Measurements from ENCODE around the gene RUNDC3A.
"Not testable (repeated sequence)": the region's sequence is repeated elsewhere in the genome, so short reads cannot be mapped to it uniquely, and the experiment has no call there.

The RUNDC3A gene

DNA sequence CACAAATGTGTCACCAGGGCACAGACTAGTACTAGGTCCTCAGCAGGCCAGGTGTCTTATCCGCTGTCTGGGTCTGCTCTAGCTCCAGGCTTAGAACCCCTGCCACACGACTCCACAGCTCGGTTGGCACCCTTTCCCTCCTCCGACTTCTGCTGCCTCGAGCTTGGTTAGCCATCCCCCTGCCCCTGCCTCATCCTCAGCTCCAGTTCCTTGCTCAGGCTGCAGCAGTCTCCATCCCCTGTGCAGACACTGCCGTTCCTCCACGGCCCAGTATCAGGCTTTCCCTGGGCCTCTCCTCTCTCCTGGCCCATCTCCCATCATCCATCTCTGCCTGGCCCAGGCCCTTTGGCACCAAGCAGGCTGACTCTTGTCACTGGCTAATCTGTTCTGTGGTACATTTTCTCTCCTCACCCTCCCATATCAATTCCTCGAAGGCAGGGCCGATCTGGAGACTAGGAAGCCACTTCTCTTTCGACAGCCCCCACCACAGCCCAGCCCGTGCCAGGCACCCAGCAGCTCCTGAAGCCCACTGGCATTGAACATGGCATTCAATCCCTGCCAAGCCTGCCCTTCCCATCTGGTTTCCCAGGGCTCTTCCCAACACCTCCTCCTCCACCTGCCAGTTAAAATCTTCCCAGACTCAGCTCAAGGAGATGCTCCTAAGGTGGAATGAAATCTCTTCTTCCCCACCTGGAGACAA, 35.3 kb downstream of the RUNDC3A start:
- DNase-seq (ENCODE audit: low read depth in 3 of 3): no peak

DNA sequence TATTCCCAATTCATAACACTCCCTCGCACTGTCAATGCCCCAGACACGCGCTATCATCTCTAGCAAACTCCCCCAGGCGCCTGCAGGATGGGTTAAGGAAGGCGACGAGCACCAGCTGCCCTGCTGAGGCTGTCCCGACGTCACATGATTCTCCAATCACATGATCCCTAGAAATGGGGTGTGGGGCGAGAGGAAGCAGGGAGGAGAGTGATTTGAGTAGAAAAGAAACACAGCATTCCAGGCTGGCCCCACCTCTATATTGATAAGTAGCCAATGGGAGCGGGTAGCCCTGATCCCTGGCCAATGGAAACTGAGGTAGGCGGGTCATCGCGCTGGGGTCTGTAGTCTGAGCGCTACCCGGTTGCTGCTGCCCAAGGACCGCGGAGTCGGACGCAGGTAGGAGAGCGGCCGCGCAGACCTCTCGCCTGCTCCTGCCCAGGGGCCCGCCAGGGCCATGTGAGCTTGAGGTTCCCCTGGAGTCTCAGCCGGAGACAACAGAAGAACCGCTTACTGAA, 36.6 kb downstream of the RUNDC3A start, which contains the start of gene GRN:
GRN (plus strand) TSS at position 364 of the 515 bp plus-strand sequence. CDS start 3,863 bp downstream, outside the sequence.
- peak; percentile 73 to 85 (median 77) for DNase-seq (ENCODE audit: low read depth in 3 of 3)

DNA sequence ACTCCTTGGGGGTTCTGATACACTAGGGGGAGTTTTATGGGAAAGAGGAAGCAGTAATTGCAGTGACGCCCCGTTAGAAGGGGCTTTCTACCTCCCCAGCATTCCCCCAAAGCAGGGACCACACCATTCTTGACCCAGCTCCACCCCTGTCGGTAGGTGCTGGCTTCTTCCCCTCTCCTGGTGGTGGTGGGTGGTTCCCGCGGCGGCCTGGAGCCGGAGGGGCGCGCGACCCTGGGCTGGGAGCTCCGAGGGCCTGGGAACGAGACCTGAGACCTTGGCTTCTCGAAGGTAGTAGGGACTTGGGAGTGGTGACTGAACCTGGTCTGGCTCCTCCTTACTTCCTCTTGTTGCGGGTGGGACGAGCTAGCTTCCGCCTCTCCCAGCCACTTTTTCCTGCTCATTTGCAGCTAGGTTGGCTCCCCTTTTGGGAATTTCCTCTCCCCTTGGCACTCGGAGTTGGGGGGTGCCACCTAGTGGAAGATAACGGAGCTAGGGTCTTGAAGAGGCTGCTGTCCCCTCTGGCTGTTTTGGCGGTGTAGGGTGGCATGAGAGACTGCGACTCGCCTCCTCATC, 37.1 kb downstream of the RUNDC3A start:
- DNase-seq (ENCODE audit: low read depth in 3 of 3): no peak

DNA sequence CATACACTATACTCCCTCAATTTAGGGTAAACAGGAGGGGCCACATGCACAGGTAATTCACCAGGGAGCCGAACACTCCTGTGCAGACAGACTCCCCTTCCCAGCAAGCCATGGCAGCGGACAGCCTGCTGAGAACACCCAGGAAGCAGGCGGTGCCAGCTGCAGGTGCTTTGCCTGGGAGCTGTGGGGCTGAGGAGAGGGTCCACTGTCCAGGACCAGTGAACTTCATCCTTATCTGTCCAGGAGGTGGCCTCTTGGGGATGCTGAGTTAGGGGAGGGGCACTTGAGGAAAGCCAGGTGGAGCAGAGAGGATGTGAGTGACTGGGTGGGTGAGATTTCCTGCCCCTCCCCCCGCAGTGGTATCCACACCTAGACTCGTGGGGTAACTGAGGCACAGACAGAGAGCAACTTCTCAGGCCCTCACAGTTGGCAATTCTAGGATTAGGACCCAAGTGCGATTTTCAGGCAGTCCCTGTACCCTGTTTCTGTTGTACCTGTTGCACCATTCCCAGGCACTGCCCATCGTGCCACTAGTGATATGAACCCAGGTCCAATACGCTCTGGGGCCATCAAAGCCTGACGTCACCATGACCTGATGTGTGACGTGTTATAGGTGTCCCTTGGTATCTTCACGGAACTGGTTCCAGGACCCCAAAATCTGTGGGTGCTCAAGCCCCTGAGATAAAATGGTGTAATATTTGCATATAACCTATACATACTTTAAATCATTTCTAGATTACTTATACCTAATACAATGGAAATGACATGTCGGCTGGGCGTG, 37.9 kb downstream of the RUNDC3A start:
- no peak for DNase-seq (ENCODE audit: low read depth in 3 of 3)

DNA sequence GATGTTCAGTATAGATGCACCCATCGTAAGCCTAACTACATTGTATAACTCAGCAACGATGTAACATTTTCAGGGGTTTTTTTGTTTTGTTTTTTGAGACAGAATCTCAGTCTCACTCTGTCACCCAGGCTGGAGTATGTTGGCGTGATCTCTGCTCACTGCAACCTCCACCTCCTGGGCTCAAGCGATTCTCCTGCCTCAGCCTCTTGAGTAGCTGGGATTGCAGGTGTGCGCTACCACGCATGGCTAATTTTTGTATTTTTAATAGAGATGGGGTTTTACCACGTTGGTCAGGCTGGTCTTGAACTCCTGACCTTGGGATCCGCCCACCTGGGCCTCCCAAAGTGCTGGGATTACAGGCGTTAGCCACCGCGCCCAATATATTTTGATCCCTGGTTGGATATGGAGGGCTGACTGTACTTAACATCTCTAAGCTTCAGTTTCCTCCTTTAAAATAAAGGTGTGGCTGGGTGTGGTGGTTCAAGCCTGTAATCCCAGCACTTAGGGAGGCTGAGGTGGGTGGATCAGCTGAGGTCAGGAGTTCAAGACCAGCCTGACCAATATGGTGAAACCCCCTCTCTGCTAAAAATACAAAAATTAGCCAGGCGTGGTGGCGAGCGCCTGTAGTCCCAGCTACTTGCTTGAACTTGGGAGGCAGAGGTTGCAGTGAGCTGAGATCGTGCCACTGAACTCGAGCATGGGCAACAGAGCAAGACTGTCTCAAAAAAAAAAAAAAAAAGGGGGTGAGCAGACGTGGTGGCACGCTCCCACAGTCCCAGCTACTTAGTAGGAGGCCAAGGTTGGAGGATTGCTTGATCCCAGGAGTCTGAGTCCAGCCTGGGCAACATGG, 39.0 kb downstream of the RUNDC3A start:
- not testable (repeated sequence) for DNase-seq (ENCODE audit: low read depth in 3 of 3)

DNA sequence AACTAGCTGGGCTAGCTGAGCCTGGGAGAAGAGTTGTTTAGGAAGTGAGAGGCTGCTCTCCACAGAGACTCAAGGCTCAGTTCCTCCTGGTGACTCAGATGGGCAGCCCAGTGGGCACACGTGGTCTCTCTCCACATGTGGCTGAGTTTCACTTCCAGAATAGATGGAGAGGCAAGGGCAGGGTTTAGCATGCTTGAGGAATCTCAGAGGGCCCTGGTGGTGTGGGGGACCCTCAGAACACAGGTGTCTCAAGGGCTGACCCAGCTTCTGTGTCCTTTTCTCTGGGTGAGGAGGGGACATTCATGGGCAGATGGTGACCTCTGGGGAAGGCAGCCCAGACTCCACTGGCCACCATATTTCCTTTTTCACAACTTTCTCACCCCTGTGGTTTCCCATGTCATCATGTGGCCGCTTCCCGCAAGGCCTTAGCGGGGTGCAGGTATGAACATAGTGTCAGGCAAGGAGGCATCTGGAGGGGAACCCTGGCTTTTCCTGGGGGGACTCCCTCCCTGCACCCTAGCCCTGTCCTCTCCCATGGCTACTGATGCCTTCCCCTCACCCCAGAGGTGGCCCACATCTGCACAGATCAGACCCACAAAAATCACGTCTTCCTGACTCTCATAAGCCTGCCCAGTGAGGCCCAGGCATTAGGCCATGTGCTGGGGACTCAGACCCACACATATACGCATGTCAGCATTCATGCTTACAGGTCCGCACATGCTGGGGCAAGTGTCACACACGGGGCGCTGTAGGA, 40.0 kb downstream of the RUNDC3A start:
- DNase-seq (ENCODE audit: low read depth in 3 of 3): no peak

DNA sequence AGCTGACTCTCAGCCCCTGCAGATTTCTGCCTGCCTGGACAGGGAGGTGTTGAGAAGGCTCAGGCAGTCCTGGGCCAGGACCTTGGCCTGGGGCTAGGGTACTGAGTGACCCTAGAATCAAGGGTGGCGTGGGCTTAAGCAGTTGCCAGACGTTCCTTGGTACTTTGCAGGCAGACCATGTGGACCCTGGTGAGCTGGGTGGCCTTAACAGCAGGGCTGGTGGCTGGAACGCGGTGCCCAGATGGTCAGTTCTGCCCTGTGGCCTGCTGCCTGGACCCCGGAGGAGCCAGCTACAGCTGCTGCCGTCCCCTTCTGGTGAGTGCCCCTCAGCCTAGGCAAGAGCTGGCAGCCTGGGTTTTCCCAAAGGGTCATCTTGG, 40.6 kb downstream of the RUNDC3A start:
- no peak for DNase-seq (ENCODE audit: low read depth in 3 of 3)

DNA sequence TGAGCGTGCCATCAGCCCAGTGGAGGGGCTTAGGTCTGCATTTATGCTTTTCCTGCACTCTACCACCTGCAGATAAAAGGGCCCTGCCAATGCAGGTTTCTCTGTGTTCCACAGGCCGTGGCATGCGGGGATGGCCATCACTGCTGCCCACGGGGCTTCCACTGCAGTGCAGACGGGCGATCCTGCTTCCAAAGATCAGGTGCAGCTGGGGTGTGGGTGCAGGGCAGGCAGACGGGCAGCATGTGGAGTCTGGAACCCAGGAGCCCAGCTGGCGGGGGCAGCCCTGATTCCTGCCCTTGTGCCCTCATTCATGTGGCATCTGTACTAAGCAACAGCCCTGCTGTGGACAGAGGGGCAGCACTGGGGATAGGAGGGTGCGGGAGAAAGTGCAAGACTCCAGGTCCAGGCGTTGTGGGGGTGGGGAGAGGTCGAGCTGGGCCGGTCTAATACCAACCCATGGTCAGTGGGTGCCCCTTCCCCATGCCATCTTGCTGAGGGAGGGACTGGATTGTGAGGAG, 41.2 kb downstream of the RUNDC3A start:
- no peak for DNase-seq (ENCODE audit: low read depth in 3 of 3)

DNA sequence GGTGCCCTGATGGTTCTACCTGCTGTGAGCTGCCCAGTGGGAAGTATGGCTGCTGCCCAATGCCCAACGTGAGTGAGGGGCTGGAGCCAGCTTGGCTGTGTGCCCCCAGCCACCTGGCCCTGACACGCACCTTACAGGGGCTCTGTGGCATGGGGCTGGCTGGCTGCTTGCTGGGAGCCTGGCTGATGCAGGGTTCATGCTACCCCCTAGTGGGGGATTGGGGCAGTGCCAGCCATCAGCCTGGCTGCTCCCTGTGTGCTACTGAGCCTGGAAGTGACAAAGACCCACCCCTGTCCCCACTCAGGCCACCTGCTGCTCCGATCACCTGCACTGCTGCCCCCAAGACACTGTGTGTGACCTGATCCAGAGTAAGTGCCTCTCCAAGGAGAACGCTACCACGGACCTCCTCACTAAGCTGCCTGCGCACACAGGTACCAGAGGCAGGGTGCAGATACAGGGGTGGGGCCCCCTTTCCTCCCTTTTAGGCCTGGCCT, 42.4 kb downstream of the RUNDC3A start:
- peak; percentile 57 to 72 (median 58) for DNase-seq (ENCODE audit: low read depth in 3 of 3)

DNA sequence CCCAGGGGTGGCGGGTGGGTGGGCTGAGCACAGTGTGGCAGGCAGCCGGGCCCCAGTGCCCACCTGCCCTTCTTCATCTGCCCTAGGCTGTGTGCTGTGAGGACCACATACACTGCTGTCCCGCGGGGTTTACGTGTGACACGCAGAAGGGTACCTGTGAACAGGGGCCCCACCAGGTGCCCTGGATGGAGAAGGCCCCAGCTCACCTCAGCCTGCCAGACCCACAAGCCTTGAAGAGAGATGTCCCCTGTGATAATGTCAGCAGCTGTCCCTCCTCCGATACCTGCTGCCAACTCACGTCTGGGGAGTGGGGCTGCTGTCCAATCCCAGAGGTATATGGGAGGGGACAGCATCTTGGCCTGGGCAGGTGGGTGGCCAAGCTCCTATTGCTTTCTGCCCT, 43.1 kb downstream of the RUNDC3A start:
- no peak for DNase-seq (ENCODE audit: low read depth in 3 of 3)

DNA sequence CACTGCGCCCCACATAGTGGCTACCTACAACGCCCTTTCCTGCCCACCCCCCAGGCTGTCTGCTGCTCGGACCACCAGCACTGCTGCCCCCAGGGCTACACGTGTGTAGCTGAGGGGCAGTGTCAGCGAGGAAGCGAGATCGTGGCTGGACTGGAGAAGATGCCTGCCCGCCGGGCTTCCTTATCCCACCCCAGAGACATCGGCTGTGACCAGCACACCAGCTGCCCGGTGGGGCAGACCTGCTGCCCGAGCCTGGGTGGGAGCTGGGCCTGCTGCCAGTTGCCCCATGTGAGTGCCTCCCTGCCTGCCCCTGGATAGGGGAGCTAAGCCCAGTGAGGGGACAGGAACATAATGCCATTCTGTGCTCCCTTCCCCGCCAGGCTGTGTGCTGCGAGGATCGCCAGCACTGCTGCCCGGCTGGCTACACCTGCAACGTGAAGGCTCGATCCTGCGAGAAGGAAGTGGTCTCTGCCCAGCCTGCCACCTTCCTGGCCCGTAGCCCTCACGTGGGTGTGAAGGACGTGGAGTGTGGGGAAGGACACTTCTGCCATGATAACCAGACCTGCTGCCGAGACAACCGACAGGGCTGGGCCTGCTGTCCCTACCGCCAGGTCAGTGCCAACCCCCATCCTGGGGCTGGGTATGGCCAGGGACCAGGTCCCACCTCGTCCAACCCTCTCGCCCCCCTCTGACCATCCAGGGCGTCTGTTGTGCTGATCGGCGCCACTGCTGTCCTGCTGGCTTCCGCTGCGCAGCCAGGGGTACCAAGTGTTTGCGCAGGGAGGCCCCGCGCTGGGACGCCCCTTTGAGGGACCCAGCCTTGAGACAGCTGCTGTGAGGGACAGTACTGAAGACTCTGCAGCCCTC, 43.8 kb downstream of the RUNDC3A start:
- no peak for DNase-seq (ENCODE audit: low read depth in 3 of 3)

DNA sequence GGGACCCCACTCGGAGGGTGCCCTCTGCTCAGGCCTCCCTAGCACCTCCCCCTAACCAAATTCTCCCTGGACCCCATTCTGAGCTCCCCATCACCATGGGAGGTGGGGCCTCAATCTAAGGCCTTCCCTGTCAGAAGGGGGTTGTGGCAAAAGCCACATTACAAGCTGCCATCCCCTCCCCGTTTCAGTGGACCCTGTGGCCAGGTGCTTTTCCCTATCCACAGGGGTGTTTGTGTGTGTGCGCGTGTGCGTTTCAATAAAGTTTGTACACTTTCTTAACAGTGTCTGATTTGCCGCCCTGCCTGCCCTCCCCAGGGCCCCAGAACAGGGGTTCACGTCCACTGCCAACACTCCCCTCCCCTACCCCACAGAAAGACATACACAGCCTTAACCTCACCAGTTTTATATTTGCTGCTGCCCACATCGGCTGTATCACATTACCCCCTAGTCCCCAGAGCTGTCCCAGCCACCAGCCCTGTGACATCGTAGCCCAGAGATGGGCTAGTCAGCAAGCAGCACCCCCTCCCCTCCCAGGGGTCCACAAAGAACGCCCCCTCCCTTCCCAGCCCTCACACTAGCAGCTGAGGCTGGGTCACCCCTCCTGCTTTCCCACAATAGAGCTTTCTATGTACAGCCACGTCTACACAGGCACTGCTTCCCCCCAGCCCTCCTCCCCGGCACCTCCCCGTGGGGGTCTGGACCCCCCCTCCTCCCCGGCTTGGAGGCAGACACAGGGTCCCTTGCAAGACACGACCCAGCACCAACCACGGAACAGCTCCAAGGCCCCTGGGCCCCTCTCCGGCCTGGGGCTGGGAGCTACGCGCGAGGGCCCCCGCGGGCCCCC, 44.6 kb downstream of the RUNDC3A start:
- no peak for DNase-seq (ENCODE audit: low read depth in 3 of 3)

DNA sequence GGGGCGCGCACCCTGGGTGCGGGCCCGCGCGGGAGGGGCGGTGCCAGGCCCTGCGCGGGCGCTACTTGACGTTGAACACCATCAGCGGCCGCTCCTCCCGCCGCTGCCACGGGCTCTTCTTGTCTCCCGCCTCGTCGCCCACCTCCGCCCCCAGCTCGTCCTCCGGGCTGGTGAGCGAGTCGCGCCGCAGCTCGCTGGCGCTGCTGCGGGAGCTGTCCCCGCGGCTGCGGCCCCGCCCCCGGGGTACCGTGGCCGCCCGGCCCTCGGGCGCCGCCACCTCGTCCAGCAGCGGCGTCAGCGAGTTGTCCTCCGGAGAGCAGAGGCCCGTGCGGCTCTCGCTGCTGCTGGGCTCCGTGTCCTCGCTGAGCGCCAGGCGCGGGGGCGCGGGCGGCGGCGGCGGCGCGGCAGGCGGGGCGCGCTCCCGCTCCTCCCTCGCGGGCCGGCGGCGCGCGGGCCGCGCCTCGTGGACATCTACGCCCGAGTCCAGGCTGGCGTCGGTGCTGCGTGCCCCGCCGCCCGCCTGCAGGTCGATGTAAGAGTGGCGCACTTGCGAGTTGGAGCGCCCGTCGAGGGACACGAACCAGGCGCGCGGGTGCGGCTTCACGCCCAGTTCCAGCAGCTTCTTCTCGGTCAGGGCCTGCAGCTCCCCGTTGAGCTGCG, 45.4 kb downstream of the RUNDC3A start:
- DNase-seq (ENCODE audit: low read depth in 3 of 3): no peak

DNA sequence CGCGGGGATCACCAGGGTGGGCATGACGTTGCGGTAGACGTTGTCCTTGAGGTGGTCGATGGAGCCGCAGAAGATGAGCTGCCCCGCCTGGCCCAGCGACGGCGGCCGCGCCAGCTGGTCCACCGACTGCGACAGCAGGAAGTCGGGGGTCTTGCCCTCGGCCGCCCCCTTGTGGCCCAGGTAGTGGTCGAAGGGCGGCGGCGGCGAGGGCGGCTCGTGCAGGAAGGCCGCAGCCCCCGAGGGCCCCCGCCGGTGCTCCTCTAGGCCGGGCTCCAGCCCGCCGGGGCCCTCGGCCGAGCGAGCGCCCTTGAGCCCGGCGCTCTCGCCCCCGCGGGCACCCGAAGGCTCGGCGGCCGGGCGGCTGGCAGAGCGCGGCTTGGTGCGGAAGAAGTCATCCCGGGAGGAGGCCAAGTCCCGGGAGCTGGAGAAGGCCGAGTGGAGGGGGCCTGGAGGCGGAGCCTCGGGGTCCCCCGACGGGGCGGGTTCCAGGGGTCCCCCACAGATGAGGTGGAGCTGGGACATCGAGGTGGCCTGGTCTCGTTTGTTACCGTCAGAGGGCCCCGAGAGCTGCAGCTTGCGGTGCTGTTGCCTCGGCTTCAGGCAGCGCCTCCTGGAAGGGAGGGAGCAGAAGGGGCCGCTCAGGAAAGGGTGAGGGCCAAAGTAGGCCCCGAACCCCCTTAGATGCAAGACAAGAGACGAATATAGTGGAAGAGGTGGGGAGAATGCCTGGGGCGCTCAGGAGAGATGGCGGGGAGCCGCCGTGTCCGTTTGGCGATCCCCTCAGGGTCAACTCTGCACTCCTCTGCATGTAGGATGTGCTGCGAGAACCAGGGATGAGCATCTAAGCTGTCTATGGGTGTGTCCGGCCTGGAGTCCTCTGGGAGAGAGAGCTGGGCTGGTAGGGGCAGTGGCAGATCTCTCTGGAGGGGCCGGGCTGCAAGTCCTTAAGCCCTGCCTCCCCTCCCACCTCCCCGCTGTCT, 46.5 kb downstream of the RUNDC3A start:
- peak in 1 of 3 donors; percentile 55 for DNase-seq (ENCODE audit: low read depth in 3 of 3)

DNA sequence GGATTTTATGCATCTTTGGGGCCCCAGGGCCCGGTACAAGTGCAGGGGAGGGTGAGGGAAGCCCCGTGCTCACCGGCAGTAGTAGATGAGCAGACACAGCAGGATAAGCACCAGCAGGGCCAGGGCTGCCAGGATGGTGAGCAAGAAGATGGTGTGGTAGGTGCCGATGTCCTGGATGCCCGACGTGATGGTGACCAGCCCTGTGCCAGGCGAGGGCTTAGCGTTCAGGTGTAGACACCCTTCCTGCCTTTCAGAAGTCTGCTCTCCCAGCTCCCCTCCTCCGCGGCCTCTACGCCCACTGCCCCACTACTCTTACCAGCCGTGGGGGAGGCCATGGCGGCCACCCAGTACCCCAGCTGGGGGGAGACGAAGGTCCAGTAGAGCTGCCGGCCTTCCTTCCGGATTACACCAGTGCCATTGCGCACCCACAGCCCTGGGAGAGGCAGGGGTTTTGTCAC, 47.3 kb downstream of the RUNDC3A start:
- DNase-seq (ENCODE audit: low read depth in 3 of 3): no peak

DNA sequence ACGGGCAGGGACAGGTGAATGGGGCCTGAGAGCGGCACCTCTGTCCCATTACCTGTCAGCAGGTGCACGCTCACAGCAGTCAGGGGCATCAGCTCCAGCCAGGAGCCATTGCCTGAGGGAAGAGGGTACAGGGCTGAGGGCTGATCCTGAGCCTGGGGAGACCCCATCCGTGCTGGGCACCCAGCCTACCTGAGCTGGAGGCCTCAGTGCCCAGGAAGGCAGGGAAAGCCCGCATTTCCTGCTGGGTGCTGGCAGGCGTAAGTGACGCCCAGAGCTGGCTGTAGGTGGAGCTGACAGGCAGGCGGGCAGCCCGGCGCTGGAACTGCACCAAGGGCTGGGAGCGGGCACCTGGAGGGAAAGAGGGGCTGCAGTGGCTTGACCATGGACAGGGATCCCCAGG, 47.8 kb downstream of the RUNDC3A start:
- no peak for DNase-seq (ENCODE audit: low read depth in 3 of 3)

DNA sequence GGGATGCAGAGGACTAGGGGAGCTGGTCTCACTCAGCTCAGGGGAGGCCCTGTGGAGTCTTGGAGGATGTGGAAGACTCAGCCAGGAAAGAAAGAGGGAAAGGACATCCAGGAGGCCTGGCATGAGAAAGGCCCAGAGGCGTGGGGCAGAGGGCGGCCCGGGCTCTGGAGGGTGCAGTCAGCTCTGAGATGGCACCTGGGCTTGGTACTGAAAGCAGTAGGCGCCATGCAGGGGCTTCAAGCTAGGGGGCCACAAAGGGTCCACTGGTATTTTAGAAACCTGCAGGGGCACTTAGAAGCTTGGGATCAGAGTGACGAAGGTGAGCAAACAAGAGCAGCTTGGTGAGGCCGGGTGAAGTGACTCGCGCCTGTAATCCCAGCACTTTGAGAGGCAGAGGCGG, 49.7 kb downstream of the RUNDC3A start:
- DNase-seq (ENCODE audit: low read depth in 3 of 3): no peak

Data from stimulated activated CD4-positive, alpha-beta T cell treated with anti-CD3 and anti-CD28 coated beads, TNF-alpha, amount 100 ng/mL, for 48 hours (primary cell).